Ishikawa (cell line): ENCODE results near the gene SNX24.

Experiments used
- CEBPB ChIP-seq: IDR thresholded peaks from 2 replicates; pipeline ENCODE4 v1.6.1; 2012
- CREB1 ChIP-seq: IDR thresholded peaks from 2 replicates; pipeline ENCODE4 v1.6.1; 2012; ENCODE audit warnings: low read depth
- EGR1 ChIP-seq: IDR thresholded peaks from 2 replicates; pipeline ENCODE4 v1.6.1; 2012
- EP300 ChIP-seq: IDR thresholded peaks from 2 replicates; pipeline ENCODE4 v1.6.1; 2012; ENCODE audit warnings: borderline replicate concordance
- FOXM1 ChIP-seq: IDR thresholded peaks from 2 replicates; pipeline ENCODE4 v1.6.1; 2012; ENCODE audit warnings: low read depth, borderline replicate concordance
- MAX ChIP-seq: IDR thresholded peaks from 2 replicates; pipeline ENCODE4 v1.6.1; 2012
- NFIC ChIP-seq: IDR thresholded peaks from 2 replicates; pipeline ENCODE4 v1.6.1; 2012
- RAD21 ChIP-seq: IDR thresholded peaks from 2 replicates; pipeline ENCODE4 v1.6.1; 2012; ENCODE audit warnings: low read depth
- REST ChIP-seq: IDR thresholded peaks from 2 replicates; pipeline ENCODE4 v1.6.1; 2012; ENCODE audit warnings: low read depth, mild to moderate bottlenecking
- TAF1 ChIP-seq: IDR thresholded peaks from 2 replicates; pipeline ENCODE4 v1.6.1; 2012; ENCODE audit warnings: low read depth, mild to moderate bottlenecking
- TCF12 ChIP-seq: IDR thresholded peaks from 2 replicates; pipeline ENCODE4 v1.6.1; 2012; ENCODE audit warnings: low read depth
- TEAD4 ChIP-seq: IDR thresholded peaks from 2 replicates; pipeline ENCODE4 v1.6.1; 2012
- USF1 ChIP-seq: IDR thresholded peaks from 2 replicates; pipeline ENCODE4 v1.6.1; 2012
- YY1 ChIP-seq: IDR thresholded peaks from 2 replicates; pipeline ENCODE4 v1.6.1; 2012; ENCODE audit warnings: low read depth
- ZBTB7A ChIP-seq: IDR thresholded peaks from 2 replicates; pipeline ENCODE4 v1.6.1; 2012; ENCODE audit warnings: low read depth

SNX24 gene

GRCh38 chr5:122842016-122842580, 3.3 kb upstream of the SNX24 start:
- TF ChIP-seq MAX (no peak), YY1 (no peak), EGR1 (no peak), TAF1 (no peak), CREB1 (no peak)

GRCh38 chr5:122844136-122844909, 1.1 kb upstream of the SNX24 start:
- TF ChIP-seq CREB1: no peak
- no peak for TF ChIP-seq ZBTB7A
- TF ChIP-seq REST: no peak
- no peak for TF ChIP-seq MAX
- TF ChIP-seq YY1: no peak
- TF ChIP-seq NFIC: no peak

- TF ChIP-seq TAF1: no peak
- no peak for TF ChIP-seq MAX
- no peak for TF ChIP-seq REST
- no peak for TF ChIP-seq TCF12
- no peak for TF ChIP-seq CEBPB
- TF ChIP-seq CREB1: no peak
- TF ChIP-seq ZBTB7A: no peak
- no peak for TF ChIP-seq NFIC
- TF ChIP-seq FOXM1: no peak
- no peak for TF ChIP-seq USF1
- no peak for TF ChIP-seq EGR1
- TF ChIP-seq RAD21: no peak
- no peak for TF ChIP-seq TEAD4
- no peak for TF ChIP-seq YY1
- no peak for TF ChIP-seq EP300
Observed at GRCh38 chr5:122844910-122845228, 544 bp upstream of the SNX24 start.

- TF ChIP-seq TEAD4 (peak; percentile 36; the same call in 1 of the 2 replicates), CEBPB (0 out of 2 replicates have a peak, but pooled peaks have one; percentile 23), ZBTB7A (no peak; the same call in 1 of the 2 replicates)
Observed at GRCh38 chr5:122846051-122846550, 688 bp downstream of the SNX24 start.

GRCh38 chr5:122847687-122848081, 2.3 kb downstream of the SNX24 start:
- TF ChIP-seq ZBTB7A (no peak), REST (no peak), USF1 (no peak), RAD21 (no peak), TCF12 (no peak), EP300 (no peak), TAF1 (no peak), CREB1 (no peak), CEBPB (no peak), EGR1 (no peak), NFIC (no peak), MAX (no peak), FOXM1 (no peak), TEAD4 (no peak), YY1 (no peak)
